Lung (tissue), 12 donors: ENCODE measurements around the gene HDAC4. TPM values are rescaled to one million over a fixed set of nuclear protein-coding genes. Genes with fewer than 3 reads are reported as not detected.

Experiments
- ATAC-seq: fragments of 200-7000 bp; cut with Tn5 transposase; one replicate; pipeline ENCODE4 v1.9.1; 2020; ENCODE audit warnings: moderate number of reproducible peaks; ENCODE audit not compliant: insufficient read depth, low FRiP score
- DNase-seq, 3 donors: peaks; one replicate each; pipeline ENCODE4 v3.0.0-alpha.2; 2013 to 2017
- H3K27ac ChIP-seq, 2 donors: one replicate each; pipeline ENCODE4 v1.5.1; 2013; ENCODE audit warnings: mild to moderate bottlenecking in 2 of 2, moderate library complexity in 2 of 2, control low read depth in 1 of 2, inconsistent platforms in 1 of 2, low read depth in 1 of 2, low read length in 1 of 2
- H3K27me3 ChIP-seq, 3 donors: one replicate each; pipeline ENCODE4 v1.5.1; 2013; ENCODE audit warnings: low read length in 2 of 3; ENCODE audit not compliant: control insufficient read depth in 3 of 3, insufficient read depth in 3 of 3
- H3K36me3 ChIP-seq, 4 donors: one replicate each; pipeline ENCODE4 v1.5.1; 2013; ENCODE audit warnings: low read length in 4 of 4, mild to moderate bottlenecking in 1 of 4, moderate library complexity in 1 of 4; ENCODE audit not compliant: control insufficient read depth in 4 of 4, insufficient read depth in 4 of 4
- H3K4me1 ChIP-seq, 5 donors: one replicate each; pipeline ENCODE4 v1.5.1; 2013; ENCODE audit warnings: low read length in 5 of 5, mild to moderate bottlenecking in 2 of 5, moderate library complexity in 1 of 5; ENCODE audit not compliant: control insufficient read depth in 5 of 5, insufficient read depth in 5 of 5
- H3K4me3 ChIP-seq: one replicate; pipeline ENCODE4 v1.5.1; 2013; ENCODE audit warnings: mild to moderate bottlenecking, control low read depth, moderate library complexity
- H3K9ac ChIP-seq, 2 donors: one replicate each; pipeline ENCODE4 v1.5.1; 2013; ENCODE audit warnings: low read length in 2 of 2, control low read depth in 1 of 2; ENCODE audit not compliant: insufficient read depth in 1 of 2
- H3K9me3 ChIP-seq, 4 donors: one replicate each; pipeline ENCODE4 v1.5.1; 2013; ENCODE audit warnings: low read length in 3 of 4, mild to moderate bottlenecking in 1 of 4, moderate library complexity in 1 of 4; ENCODE audit not compliant: control insufficient read depth in 4 of 4, insufficient read depth in 3 of 4
- CTCF ChIP-seq: IDR thresholded peaks from 2 replicates; pipeline ENCODE4 v1.5.1; 2012; ENCODE audit warnings: mild to moderate bottlenecking; ENCODE audit errors: control extremely low read depth, extremely low read depth
- WGBS, 2 donors: extraction: QIAGEN DNeasy Blood & Tissue Kit; methylation state at CpG; one replicate each; pipeline ENCODE4 v1.1.7; 2013; 5-methylcytosine and 5-hydroxymethylcytosine counted together
- polyA plus RNA-seq, 2 donors: library from polyadenylated mRNA; stranded (reverse); fragments of 200-250 nt; gene quantifications; one replicate each; pipeline ENCODE4 v1.2.1, GENCODE V29; 2013
- total RNA-seq, 2 donors: library from RNA; depleted of rRNA in 1 of 2; stranded (reverse); fragments of >200 nt in 1 of 2; gene quantifications; one replicate each; pipeline ENCODE4 v1.2.1, GENCODE V29; 2014 to 2021
- donor health status: control.
- donor health status: control.
- donor health status: Bipolar disorder and iron deficiency.
- donor health status: healthy.
- donor health status: DM: yes; HTN: yes; CAD: no.

The HDAC4 gene
- total and polyA plus RNA-seq, 4 donors, result 6.9 to 47.7 (median 20.7) TPM

GRCh38 chr2:239215988-239216613, 184.7 kb downstream of the HDAC4 start:
- Histone ChIP-seq H3K27ac (no peak overlapping the region), H3K9ac (no peak overlapping the region), H3K9me3 (no peaks in the 10 kb centered on the region), H3K27me3 (no peaks in the 10 kb centered on the region), H3K36me3 (no peaks in the 10 kb centered on the region), H3K4me3 (no peak overlapping the region), H3K4me1 (peaks cover 4 to 26% (median 15%) of the 10 kb centered on the region in 5 donors)
- TF ChIP-seq CTCF, result no peak
- ATAC-seq (no peak), DNase-seq (no peak)
- WGBS, 2 donors, result 88 to 92% methylated on average over 7 of the region's 7 CpGs

DNA sequence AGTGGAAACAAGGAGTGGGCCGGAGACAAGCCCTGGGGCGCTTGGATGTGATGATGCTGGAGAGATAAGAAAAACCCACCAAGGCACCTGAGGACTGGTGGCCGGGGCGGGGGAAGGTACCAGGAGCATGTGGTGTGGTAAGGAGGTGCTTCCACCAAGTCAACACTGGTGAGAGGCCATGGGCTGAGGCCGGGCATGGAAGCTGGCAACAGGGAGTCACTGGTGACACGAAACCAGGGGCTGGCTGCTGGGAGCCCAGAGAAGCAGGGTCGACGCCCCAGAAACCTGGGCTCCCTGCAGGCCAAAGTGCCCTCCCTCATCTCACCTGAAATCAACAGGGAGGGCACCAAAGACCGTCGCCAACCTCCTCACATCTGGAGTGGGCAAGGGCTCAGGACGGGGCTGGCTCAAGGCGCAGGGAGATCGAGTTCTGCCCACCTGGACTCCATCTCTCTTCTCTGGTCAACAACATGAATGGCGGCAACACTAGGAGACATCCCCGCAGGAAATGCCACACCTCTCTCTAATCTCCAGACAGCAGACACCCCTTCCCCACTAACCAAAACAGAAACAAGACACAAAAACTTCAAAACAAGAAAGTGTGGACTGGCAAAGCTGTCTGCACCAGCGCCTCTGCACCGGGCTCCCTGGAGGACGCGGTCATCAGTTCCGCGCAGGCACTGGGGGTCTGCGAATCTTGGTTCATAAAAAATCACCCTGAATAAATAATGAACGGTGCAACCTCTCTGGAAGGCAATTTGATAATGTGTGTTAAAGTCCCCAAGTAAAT, 185.5 kb downstream of the HDAC4 start:
- Histone ChIP-seq H3K27me3 (no peaks in the 10 kb centered on the region), H3K4me1 (peaks cover 4 to 23% (median 13%) of the 10 kb centered on the region in 5 donors)

GRCh38 chr2:239214725-239215124, 186.1 kb downstream of the HDAC4 start:
- Histone ChIP-seq H3K9me3 (no peaks in the 10 kb centered on the region), H3K27ac (no peak overlapping the region), H3K36me3 (no peaks in the 10 kb centered on the region), H3K4me3 (no peak overlapping the region), H3K27me3 (no peaks in the 10 kb centered on the region), H3K9ac (no peak overlapping the region), H3K4me1 (peaks cover 4 to 20% (median 13%) of the 10 kb centered on the region in 5 donors)
- DNase-seq, result no peak
- WGBS, 2 donors, result 96 to 97% methylated on average over 9 of the region's 9 CpGs
- ATAC-seq, result no peak
- no peak for TF ChIP-seq CTCF

More for the DNA sequence above, 185.5 kb downstream of the HDAC4 start:
- 91 to 94% methylated on average over 23 of the region's 23 CpGs for WGBS, 2 donors
- no peaks in the 10 kb centered on the region for H3K36me3 ChIP-seq
- no peak for TF ChIP-seq CTCF
- H3K9me3 ChIP-seq, result no peaks in the 10 kb centered on the region
- no peak overlapping the region for H3K27ac ChIP-seq
- ATAC-seq, result no peak
- H3K4me3 ChIP-seq, result no peak overlapping the region
- no peak for DNase-seq
- no peak overlapping the region for H3K9ac ChIP-seq
